ENCODE measurements around the gene SPINK9. TPM values are rescaled to one million over a fixed set of nuclear protein-coding genes. Genes with fewer than 3 reads are reported as not detected.
"Not testable (repeated sequence)": the region's sequence is repeated elsewhere in the genome, so short reads cannot be mapped to it uniquely, and the experiment has no call there.

The SPINK9 gene
- total RNA-seq, 1 donor from 2014 or later = not detected

DNA sequence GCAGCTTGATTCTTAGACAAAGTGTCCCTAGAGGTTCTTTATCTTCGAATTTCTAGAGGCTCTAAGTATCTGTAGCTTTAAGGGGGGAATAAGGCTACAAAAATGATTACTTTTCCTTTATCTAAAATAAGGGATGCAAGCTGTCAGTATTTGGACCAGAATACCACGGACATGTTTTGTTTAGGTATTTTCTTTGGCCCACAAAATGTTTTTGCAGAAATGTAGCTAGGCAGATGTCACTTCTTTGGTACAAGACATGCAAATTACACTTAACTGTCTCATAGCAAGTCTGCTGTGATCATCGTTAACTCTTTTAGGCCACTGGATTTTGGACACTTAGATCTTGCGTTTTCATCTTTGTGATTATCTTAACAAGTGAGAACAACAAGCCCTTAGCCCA lies 20.6 kb upstream of the SPINK9 start:
- H3K27ac ChIP-seq = no peak overlapping the region
- H3K9me3 Mint-ChIP-seq = peaks cover 4% of the 10 kb centered on the region

DNA sequence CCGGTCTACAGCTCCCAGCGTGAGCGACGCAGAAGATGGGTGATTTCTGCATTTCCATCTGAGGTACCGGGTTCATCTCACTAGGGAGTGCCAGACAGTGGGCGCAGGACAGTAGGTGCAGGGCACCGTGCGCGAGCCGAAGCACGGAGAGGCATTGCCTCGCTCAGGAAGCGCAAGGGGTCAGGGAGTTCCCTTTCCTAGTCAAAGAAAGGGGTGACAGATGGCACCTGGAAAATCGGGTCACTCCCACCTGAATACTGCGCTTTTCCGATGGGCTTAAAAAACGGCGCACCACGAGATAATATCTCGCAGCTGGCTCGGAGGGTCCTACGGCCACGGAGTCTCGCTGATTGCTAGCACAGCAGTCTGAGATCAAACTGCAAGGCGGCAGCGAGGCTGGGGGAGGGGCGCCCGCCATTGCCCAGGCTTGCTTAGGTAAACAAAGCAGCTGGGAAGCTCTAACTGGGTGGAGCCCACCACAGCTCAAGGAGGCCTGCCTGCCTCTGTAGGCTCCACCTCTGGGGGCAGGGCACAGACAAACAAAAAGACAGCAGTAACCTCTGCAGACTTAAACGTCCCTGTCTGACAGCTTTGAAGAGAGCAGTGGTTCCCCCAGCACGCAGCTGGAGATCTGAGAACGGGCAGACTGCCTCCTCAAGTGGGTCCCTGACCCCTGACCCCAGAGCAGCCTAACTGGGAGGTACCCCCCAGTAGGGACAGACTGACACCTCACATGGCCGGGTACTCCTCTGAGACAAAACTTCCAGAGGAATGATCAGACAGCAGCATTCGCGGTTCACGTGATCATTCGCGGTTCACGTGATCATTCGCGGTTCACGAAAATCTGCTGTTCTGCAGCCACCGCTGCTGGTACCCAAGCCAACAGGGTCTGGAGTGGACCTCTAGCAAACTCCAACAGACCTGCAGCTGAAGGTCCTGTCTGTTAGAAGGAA lies 15.1 kb upstream of the SPINK9 start:
- Histone ChIP-seq H3K4me3 (peak overlapping the region; percentile 45), H3K4me2 (peak overlapping the region; percentile 75), H3K27me3 (peaks cover 20% of the 10 kb centered on the region), H2AFZ (replicated peaks) (peak overlapping the region; percentile 85)
- not testable (repeated sequence) for H3K4me1 ChIP-seq; H3K9me3 Mint-ChIP-seq; H4K20me1 ChIP-seq (ENCODE audit: low read depth); H3K36me3 ChIP-seq; H3K4me1 Mint-ChIP-seq; H3K27me3 Mint-ChIP-seq (ENCODE audit: insufficient read depth, low read depth); H3K27ac ChIP-seq; H3K9me3 ChIP-seq (ENCODE audit: low read depth); H3K79me2 ChIP-seq (ENCODE audit: low read depth); H3K9ac ChIP-seq; H3F3A ChIP-seq (ENCODE audit: low read depth); H3K36me3 Mint-ChIP-seq
- DNase-seq (ENCODE audit: low spot score) = peak; percentile 11
- Mint-ChIP-seq H3K4me3 (peak overlapping the region; percentile 82), H3K27ac (peak overlapping the region; percentile 96)

More for the DNA sequence above, 20.6 kb upstream of the SPINK9 start:
- no peaks in the 10 kb centered on the region for H3K4me1 Mint-ChIP-seq
- H3K27me3 ChIP-seq = no peaks in the 10 kb centered on the region
- no peak overlapping the region for H3K4me2 ChIP-seq
- peak overlapping the region; percentile 83 for H2AFZ ChIP-seq (replicated peaks)
- no peaks in the 10 kb centered on the region for H3K36me3 ChIP-seq
- no peak overlapping the region for H3K9ac ChIP-seq
- H3K4me3 ChIP-seq = no peak overlapping the region
- no peaks in the 10 kb centered on the region for H3K9me3 ChIP-seq (ENCODE audit: low read depth)
- no peaks in the 10 kb centered on the region for H3K27me3 Mint-ChIP-seq (ENCODE audit: insufficient read depth, low read depth)
- no peaks in the 10 kb centered on the region for H4K20me1 ChIP-seq (ENCODE audit: low read depth)
- TF ChIP-seq EZH2 (IDR thresholded peaks at IDR 0.05) = no peak
- no peak for TF ChIP-seq EZH2phosphoT487 (IDR thresholded peaks at IDR 0.05)
- TF ChIP-seq, protein P1, sequence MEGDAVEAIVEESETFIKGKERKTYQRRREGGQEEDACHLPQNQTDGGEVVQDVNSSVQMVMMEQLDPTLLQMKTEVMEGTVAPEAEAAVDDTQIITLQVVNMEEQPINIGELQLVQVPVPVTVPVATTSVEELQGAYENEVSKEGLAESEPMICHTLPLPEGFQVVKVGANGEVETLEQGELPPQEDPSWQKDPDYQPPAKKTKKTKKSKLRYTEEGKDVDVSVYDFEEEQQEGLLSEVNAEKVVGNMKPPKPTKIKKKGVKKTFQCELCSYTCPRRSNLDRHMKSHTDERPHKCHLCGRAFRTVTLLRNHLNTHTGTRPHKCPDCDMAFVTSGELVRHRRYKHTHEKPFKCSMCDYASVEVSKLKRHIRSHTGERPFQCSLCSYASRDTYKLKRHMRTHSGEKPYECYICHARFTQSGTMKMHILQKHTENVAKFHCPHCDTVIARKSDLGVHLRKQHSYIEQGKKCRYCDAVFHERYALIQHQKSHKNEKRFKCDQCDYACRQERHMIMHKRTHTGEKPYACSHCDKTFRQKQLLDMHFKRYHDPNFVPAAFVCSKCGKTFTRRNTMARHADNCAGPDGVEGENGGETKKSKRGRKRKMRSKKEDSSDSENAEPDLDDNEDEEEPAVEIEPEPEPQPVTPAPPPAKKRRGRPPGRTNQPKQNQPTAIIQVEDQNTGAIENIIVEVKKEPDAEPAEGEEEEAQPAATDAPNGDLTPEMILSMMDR (IDR thresholded peaks at IDR 0.05) = no peak
- no peaks in the 10 kb centered on the region for H3K36me3 Mint-ChIP-seq
- no peak overlapping the region for H3K4me3 Mint-ChIP-seq
- H3K79me2 ChIP-seq (ENCODE audit: low read depth) = no peaks in the 10 kb centered on the region
- H3K4me1 ChIP-seq = peaks cover 7% of the 10 kb centered on the region
- DNase-seq (ENCODE audit: low spot score) = no peak
- H3F3A ChIP-seq (ENCODE audit: low read depth) = no peaks in the 10 kb centered on the region
- H3K27ac Mint-ChIP-seq = no peak overlapping the region

DNA sequence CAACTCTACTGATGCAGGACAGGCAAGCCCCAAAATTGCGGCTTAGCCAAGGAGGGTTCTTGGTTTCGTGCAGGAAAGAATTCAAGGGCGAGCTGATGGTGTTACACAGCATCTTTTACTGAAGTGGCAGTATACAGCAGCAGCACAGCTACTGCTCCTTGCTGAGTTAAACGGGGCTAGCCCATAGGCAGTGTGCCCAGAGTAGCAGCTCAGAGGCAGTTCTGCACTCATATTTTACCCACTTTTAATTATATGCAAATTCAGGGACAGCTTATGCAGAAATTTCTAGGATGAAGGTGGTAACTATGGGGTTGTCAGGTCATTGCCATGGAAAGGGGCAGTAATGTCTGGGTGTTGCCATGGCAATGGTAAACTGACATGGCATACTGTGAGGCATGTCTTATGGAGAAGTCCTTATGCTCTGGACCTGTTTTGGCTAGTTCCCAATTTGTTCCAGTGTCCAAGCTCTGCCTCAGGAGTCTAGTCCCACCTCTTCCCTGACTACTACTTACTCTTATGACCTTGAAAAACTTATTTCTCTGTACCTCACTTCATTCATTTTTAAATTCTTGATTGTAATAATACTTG lies 2.0 kb upstream of the SPINK9 start:
- TF ChIP-seq, protein P1 (IDR thresholded peaks at IDR 0.05) = no peak
- TF ChIP-seq EZH2 (IDR thresholded peaks at IDR 0.05) = no peak
- TF ChIP-seq EZH2phosphoT487 (IDR thresholded peaks at IDR 0.05) = no peak
- Histone ChIP-seq H3K27me3 (no peaks in the 10 kb centered on the region), H2AFZ (replicated peaks) (no peak overlapping the region), H3F3A (ENCODE audit: low read depth) (no peaks in the 10 kb centered on the region), H4K20me1 (ENCODE audit: low read depth) (no peaks in the 10 kb centered on the region), H3K9me3 (ENCODE audit: low read depth) (no peaks in the 10 kb centered on the region), H3K27ac (no peak overlapping the region), H3K79me2 (ENCODE audit: low read depth) (no peaks in the 10 kb centered on the region), H3K9ac (no peak overlapping the region), H3K36me3 (no peaks in the 10 kb centered on the region), H3K4me3 (no peak overlapping the region), H3K4me2 (no peak overlapping the region), H3K4me1 (no peaks in the 10 kb centered on the region)
- Mint-ChIP-seq H3K4me3 (no peak overlapping the region), H3K27ac (no peak overlapping the region), H3K36me3 (peaks cover 2% of the 10 kb centered on the region), H3K27me3 (ENCODE audit: insufficient read depth, low read depth) (no peaks in the 10 kb centered on the region), H3K9me3 (peaks cover 7% of the 10 kb centered on the region), H3K4me1 (peaks cover 5% of the 10 kb centered on the region)
- no peak for DNase-seq (ENCODE audit: low spot score)

Data from neural progenitor cell (in vitro differentiated cells).